ENCODE data around the gene PM20D2. TPM values are rescaled to one million over a fixed set of nuclear protein-coding genes. Genes with fewer than 3 reads are reported as not detected.

The PM20D2 gene
- total RNA-seq, 1 experiment from 2014 or later: 26.8 TPM

- no TSS peak for BruUV-seq (replicated peaks)
- POLR2A ChIA-PET: no interaction called here
- intact Hi-C loops (cut with micrococcal nuclease; ENCODE audit: unreplicated experiment): no loop called here
Measured at GRCh38 chr6:89110284-89110683, 35.6 kb upstream of the PM20D2 start.

DNA sequence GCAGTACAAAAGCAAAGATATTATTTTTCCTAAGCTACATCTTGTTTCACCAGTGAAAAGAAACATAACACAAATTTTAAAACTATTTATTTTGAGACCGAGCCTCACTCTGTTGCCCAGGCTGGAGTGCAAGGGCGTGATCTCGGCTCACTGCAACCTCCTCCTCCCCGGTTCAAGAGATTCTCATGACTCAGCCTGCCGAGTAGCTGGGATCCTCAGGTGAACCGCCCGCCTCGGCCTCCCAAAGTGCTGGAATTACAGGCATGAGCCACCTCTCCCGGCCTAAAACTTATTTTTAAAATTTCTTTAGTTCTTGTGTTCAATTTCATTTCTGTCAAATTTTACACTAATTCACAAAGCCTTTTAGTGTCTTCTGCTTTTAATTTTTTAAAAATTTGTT, 33.9 kb upstream of the PM20D2 start:
- Histone ChIP-seq H3K4me3 (ENCODE audit: low read depth, low read length) (no peak overlapping the region), H3K4me1 (no peaks in the 10 kb centered on the region), H3K9me3 (no peaks in the 10 kb centered on the region), H3K27me3 (replicated peaks; ENCODE audit: control insufficient read depth, insufficient read depth, low read length) (no peaks in the 10 kb centered on the region), H3K36me3 (ENCODE audit: control insufficient read depth, insufficient read depth, low read length) (no peaks in the 10 kb centered on the region)
- Mint-ChIP-seq H3K4me3 (ENCODE audit: unreplicated experiment) (no peak overlapping the region), H3K4me1 (ENCODE audit: low read depth, unreplicated experiment) (no peaks in the 10 kb centered on the region), H3K27ac (ENCODE audit: unreplicated experiment) (no peak overlapping the region), H3K36me3 (ENCODE audit: insufficient read depth, unreplicated experiment) (no peaks in the 10 kb centered on the region), H3K9me3 (ENCODE audit: unreplicated experiment) (no peaks in the 10 kb centered on the region), H3K27me3 (ENCODE audit: insufficient read depth, unreplicated experiment) (no peaks in the 10 kb centered on the region)
- intact Hi-C loops (cut with micrococcal nuclease; ENCODE audit: unreplicated experiment): no loop called here
- TF ChIP-seq CTCF (IDR thresholded peaks at IDR 0.05; ENCODE audit: insufficient read depth in 1 of 2, low read depth in 1 of 2, low read length in 1 of 2, severe bottlenecking in 1 of 2, unreplicated experiment in 1 of 2): no peak
- no TSS peak for BruUV-seq (replicated peaks)
- ChIA-PET POLR2A (no interaction called here), CTCF (no interaction called here)
- no peak for DNase-seq

More at GRCh38 chr6:89110284-89110683, 35.6 kb upstream of the PM20D2 start:
- no peaks in the 10 kb centered on the region for H3K9me3 Mint-ChIP-seq (ENCODE audit: unreplicated experiment)
- H3K27ac Mint-ChIP-seq (ENCODE audit: unreplicated experiment): no peak overlapping the region
- CTCF ChIA-PET: interaction anchor here (0.6 kb wide), 1 partner anchor 42 kb away, joined by 3 read pairs; no protein-coding TSS in a partner anchor
- Histone ChIP-seq H3K36me3 (ENCODE audit: control insufficient read depth, insufficient read depth, low read length) (no peaks in the 10 kb centered on the region), H3K27me3 (replicated peaks; ENCODE audit: control insufficient read depth, insufficient read depth, low read length) (no peaks in the 10 kb centered on the region), H3K9me3 (no peaks in the 10 kb centered on the region), H3K4me1 (no peaks in the 10 kb centered on the region), H3K4me3 (ENCODE audit: low read depth, low read length) (no peak overlapping the region)
- TF ChIP-seq CTCF (IDR thresholded peaks at IDR 0.05; ENCODE audit: insufficient read depth in 1 of 2, low read depth in 1 of 2, low read length in 1 of 2, severe bottlenecking in 1 of 2, unreplicated experiment in 1 of 2): no peak
- no peak for DNase-seq
- no peaks in the 10 kb centered on the region for H3K27me3 Mint-ChIP-seq (ENCODE audit: insufficient read depth, unreplicated experiment)
- no peaks in the 10 kb centered on the region for H3K4me1 Mint-ChIP-seq (ENCODE audit: low read depth, unreplicated experiment)
- H3K36me3 Mint-ChIP-seq (ENCODE audit: insufficient read depth, unreplicated experiment): no peaks in the 10 kb centered on the region
- H3K4me3 Mint-ChIP-seq (ENCODE audit: unreplicated experiment): no peak overlapping the region

DNA sequence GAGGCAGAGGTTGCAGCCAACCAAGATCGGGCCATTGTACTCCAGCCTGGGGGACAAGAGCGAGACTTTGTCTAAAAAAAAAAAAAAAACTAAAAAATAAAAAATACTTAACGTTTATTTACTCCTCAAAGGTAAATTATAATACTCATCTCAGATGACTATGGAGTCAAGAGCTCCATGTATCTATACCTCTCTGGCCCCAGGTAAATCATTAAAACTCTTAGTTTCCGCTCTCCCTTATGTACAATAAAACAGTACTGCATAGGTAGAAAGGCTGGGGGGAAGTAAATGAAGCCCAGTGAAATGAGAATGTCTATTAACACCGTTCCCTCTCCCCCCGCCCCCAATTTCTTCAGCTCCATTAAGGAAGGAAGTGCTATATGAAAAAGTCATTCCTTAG, 29.2 kb upstream of the PM20D2 start:
- H3K36me3 ChIP-seq (ENCODE audit: control insufficient read depth, insufficient read depth, low read length): no peaks in the 10 kb centered on the region
- peak overlapping the region; percentile 80 for H3K4me3 Mint-ChIP-seq (ENCODE audit: unreplicated experiment)
- no peaks in the 10 kb centered on the region for H3K4me1 Mint-ChIP-seq (ENCODE audit: low read depth, unreplicated experiment)
- no peak for DNase-seq
- no TSS peak for BruUV-seq (replicated peaks)
- H3K9me3 ChIP-seq: no peaks in the 10 kb centered on the region
- no peaks in the 10 kb centered on the region for H3K27me3 Mint-ChIP-seq (ENCODE audit: insufficient read depth, unreplicated experiment)
- H3K4me1 ChIP-seq: no peaks in the 10 kb centered on the region
- no peaks in the 10 kb centered on the region for H3K36me3 Mint-ChIP-seq (ENCODE audit: insufficient read depth, unreplicated experiment)
- no peaks in the 10 kb centered on the region for H3K27me3 ChIP-seq (replicated peaks; ENCODE audit: control insufficient read depth, insufficient read depth, low read length)
- ChIA-PET CTCF (interaction anchor here (0.7 to 1.6 kb wide), 4 partner anchors 24 to 456 kb away, joined by 3 to 5 read pairs (median 4); no protein-coding TSS in a partner anchor), POLR2A (no interaction called here)
- H3K4me3 ChIP-seq (ENCODE audit: low read depth, low read length): peak overlapping the region; percentile 35
- intact Hi-C loops (cut with micrococcal nuclease; ENCODE audit: unreplicated experiment): loop anchor here (2.0 kb wide), 1 partner anchor 134 kb away; no protein-coding TSS in a partner anchor
- no peak overlapping the region for H3K27ac Mint-ChIP-seq (ENCODE audit: unreplicated experiment)
- TF ChIP-seq CTCF (IDR thresholded peaks at IDR 0.05; ENCODE audit: insufficient read depth in 1 of 2, low read depth in 1 of 2, low read length in 1 of 2, severe bottlenecking in 1 of 2, unreplicated experiment in 1 of 2): no peak
- H3K9me3 Mint-ChIP-seq (ENCODE audit: unreplicated experiment): no peaks in the 10 kb centered on the region
